ENCODE results near the gene PCYT2. TPM values are rescaled to one million over a fixed set of nuclear protein-coding genes. Genes with fewer than 3 reads are reported as not detected.

Gene PCYT2
- total RNA-seq, 1 donor from 2014 or later, result 44.1 TPM

DNA sequence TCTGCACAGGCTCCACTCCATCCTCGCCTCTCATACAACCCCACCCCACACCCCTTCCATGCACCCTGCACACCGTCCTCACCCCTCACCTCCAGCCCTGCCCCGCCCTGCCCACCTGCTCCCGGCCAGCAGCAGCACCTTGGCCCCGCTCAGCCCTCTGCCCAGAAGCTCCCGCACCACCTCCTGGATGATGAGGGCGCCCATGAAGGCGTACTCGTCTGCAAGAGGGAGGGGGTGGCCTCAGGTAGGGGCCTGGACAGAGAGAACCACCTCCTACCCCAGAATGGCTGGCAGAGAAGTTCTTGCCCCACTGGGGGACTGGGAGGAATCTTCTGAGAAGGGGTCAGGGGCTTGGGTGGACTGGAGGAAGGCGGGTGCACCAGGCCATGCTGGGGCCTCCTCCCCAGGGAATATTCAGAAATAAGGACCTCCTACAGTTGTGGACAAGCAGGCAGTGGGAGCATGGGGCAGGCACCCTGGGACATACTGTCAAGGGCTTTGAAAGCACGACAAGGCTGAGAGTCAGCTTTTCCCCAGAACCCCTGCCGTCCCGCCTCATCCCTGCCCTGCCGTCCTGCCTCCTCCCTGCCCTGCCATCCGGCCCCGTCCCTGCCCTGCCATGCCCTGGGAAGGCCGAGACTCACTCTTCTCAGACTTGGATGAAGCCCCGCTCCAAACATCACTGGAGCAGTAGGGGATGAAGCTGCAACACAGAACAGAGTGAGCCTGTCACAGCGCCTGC, 46.7 kb upstream of the PCYT2 start:
- intact Hi-C loops (cut with micrococcal nuclease), result no loop called here
- no peak for ATAC-seq (ENCODE audit: low read depth)
- Mint-ChIP-seq H3K27me3 (peaks cover 17% of the 10 kb centered on the region), H3K9me3 (no peaks in the 10 kb centered on the region), H3K27ac (no peak overlapping the region), H3K4me1 (peaks cover 4% of the 10 kb centered on the region), H3K4me3 (no peak overlapping the region), H3K36me3 (ENCODE audit: low read depth) (no peaks in the 10 kb centered on the region)
- TF ChIP-seq, protein P1, sequence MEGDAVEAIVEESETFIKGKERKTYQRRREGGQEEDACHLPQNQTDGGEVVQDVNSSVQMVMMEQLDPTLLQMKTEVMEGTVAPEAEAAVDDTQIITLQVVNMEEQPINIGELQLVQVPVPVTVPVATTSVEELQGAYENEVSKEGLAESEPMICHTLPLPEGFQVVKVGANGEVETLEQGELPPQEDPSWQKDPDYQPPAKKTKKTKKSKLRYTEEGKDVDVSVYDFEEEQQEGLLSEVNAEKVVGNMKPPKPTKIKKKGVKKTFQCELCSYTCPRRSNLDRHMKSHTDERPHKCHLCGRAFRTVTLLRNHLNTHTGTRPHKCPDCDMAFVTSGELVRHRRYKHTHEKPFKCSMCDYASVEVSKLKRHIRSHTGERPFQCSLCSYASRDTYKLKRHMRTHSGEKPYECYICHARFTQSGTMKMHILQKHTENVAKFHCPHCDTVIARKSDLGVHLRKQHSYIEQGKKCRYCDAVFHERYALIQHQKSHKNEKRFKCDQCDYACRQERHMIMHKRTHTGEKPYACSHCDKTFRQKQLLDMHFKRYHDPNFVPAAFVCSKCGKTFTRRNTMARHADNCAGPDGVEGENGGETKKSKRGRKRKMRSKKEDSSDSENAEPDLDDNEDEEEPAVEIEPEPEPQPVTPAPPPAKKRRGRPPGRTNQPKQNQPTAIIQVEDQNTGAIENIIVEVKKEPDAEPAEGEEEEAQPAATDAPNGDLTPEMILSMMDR (IDR thresholded peaks at IDR 0.05), result no peak
- POLR2A ChIA-PET, result no interaction called here
- DNase-seq, result no peak
- CTCF ChIA-PET, result no interaction called here

DNA sequence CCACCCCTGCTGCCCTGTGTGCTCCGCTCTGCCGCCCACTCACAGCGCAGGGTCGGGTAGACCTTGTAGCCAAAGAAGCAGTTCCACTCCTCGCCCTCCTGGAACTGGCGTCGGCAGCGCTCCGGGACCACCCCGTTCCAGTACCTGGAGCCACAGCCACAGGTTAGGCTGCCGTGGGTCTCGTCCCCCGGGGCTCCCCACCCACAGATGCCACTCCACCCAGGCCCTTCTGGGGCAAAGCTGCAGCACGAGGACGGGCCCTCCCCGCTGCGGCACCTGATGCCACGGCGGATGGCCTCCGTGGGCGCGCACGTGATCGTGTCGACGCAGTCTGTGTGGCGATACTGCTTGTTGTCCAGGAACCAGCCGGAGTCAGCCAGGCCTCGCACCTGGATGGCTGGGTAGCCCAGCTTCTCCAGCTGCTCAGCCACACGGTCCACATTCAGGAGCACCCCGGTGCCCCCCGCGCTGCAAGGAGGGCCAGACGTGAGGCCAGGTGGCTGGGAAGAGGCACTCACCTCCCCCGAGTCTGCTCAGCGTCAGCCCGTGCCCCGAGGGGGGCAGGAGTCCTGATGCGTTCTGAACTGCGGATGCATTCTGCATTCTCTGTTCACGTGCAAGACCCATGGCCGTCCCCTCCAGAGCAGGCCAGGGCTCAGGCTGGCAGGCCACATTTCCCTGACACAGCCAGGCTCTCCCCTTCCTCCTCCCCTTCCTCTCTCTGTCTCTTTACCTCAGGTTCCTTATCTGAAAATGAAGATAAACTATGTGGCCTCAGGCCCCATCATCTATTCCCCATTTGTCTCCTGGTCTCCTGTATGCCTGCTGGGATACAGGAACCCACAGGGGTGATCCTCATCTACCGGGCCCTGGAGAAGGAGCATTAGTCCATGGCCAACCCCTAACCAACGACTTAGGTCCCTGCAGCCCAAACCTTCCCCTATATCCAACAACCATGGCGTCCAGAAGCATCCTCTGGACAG, 45.7 kb upstream of the PCYT2 start:
- intact Hi-C loops (cut with micrococcal nuclease), result no loop called here
- ChIA-PET CTCF (no interaction called here), POLR2A (no interaction called here)

DNA sequence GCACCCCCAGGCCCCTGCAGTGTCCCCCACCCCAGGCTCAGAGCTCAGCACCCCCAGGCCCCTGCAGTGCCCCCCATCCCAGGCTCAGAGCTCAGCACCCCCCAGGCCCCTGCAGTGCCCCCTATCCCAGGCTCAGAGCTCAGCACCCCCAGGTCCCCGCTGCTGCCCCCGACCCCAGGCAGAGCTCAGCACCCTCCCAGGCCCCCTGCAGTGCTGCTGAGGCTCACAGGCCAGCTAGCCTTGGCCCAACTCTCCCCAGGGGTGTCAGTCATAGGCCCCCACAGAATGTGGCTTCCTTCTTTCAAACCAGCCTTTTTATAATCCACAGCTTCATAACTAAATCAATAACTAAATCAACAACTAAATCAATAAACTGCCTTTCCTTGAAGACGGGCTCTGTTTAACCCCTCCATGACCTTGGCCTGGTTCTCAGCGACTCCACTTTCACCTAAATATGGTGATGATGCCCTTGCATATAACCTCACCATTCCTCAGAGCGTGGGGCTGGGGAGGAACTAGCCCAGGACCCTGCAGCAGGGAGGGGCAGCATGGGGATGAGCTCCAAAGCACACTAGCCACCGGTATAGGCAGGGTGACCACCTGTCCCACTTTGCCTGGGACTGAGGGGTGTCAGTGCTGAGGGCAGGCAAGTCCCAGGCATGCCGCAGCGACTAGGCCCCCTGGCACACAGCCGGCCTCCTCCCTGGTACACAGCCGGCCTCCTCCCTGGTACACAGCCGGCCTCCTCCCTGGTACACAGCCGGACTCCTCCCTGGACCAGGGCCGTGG, 44.8 kb upstream of the PCYT2 start:
- H3K27me3 Mint-ChIP-seq, result peaks cover 13% of the 10 kb centered on the region
- DNase-seq (no peak), ATAC-seq (ENCODE audit: low read depth) (no peak)
- H3K36me3 Mint-ChIP-seq (ENCODE audit: low read depth), result no peaks in the 10 kb centered on the region
- intact Hi-C loops (cut with micrococcal nuclease), result no loop called here
- CTCF ChIA-PET, result no interaction called here
- H3K4me3 Mint-ChIP-seq, result no peak overlapping the region
- H3K9me3 Mint-ChIP-seq, result no peaks in the 10 kb centered on the region
- peaks cover 4% of the 10 kb centered on the region for H3K4me1 Mint-ChIP-seq
- H3K27ac Mint-ChIP-seq, result no peak overlapping the region
- TF ChIP-seq, protein P1 (IDR thresholded peaks at IDR 0.05), result no peak
- POLR2A ChIA-PET, result no interaction called here

More for the DNA sequence above, 45.7 kb upstream of the PCYT2 start:
- ATAC-seq (ENCODE audit: low read depth) (no peak), DNase-seq (no peak)
- Mint-ChIP-seq H3K4me3 (no peak overlapping the region), H3K36me3 (ENCODE audit: low read depth) (no peaks in the 10 kb centered on the region), H3K4me1 (peaks cover 4% of the 10 kb centered on the region), H3K27me3 (peaks cover 13% of the 10 kb centered on the region), H3K9me3 (no peaks in the 10 kb centered on the region), H3K27ac (no peak overlapping the region)
- TF ChIP-seq, protein P1 (IDR thresholded peaks at IDR 0.05), result no peak

DNA sequence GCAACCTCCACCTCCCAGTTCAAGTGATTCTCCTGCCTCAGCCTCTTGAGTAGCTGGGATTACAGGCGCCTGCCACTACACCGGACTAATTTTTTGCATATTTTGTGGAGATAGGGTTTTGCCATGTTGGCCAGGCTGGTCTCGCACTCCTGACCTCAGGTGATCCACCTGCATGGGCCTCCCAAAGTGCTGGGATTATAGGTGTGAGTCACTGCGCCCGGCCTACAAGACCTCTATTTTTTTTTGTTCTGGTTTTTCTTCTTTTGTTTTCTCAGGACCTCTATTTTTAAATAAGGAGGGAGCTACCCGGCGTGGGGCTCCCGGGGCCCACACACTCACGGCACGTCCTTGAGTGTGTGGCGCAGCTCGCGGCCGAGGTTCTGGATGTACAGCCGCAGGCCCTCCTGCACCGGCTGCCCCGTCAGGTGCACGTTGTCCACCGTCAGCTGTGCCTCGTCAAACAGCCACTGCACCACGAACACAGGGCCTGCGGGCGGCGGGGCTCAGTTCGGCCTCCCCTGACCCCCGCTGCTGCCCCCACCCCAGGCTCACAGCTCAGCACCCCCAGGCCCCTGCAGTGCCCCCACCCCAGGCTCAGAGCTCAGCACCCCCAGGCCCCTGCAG, 44.0 kb upstream of the PCYT2 start:
- Mint-ChIP-seq H3K36me3 (ENCODE audit: low read depth) (no peaks in the 10 kb centered on the region), H3K4me3 (no peak overlapping the region), H3K4me1 (peaks cover 4% of the 10 kb centered on the region), H3K27me3 (peaks cover 13% of the 10 kb centered on the region), H3K9me3 (no peaks in the 10 kb centered on the region), H3K27ac (no peak overlapping the region)
- POLR2A ChIA-PET, result no interaction called here
- DNase-seq, result no peak
- TF ChIP-seq, protein P1 (IDR thresholded peaks at IDR 0.05), result no peak
- intact Hi-C loops (cut with micrococcal nuclease), result no loop called here
- CTCF ChIA-PET, result no interaction called here
- no peak for ATAC-seq (ENCODE audit: low read depth)

Data from activated B cell treated with CpG ODN at 0.5 μM for 24 hours (primary cell).